ENCODE data around the gene ALPL. TPM values are rescaled to one million over a fixed set of nuclear protein-coding genes. Genes with fewer than 3 reads are reported as not detected.

The ALPL gene
- total and polyA plus RNA-seq, 9 of the 15 experiments (the other 6 are each of a cell fraction or from before 2014, with no cell fraction given), result 0.04 to 0.38 (median 0.18) TPM; not detected in 4

DNA sequence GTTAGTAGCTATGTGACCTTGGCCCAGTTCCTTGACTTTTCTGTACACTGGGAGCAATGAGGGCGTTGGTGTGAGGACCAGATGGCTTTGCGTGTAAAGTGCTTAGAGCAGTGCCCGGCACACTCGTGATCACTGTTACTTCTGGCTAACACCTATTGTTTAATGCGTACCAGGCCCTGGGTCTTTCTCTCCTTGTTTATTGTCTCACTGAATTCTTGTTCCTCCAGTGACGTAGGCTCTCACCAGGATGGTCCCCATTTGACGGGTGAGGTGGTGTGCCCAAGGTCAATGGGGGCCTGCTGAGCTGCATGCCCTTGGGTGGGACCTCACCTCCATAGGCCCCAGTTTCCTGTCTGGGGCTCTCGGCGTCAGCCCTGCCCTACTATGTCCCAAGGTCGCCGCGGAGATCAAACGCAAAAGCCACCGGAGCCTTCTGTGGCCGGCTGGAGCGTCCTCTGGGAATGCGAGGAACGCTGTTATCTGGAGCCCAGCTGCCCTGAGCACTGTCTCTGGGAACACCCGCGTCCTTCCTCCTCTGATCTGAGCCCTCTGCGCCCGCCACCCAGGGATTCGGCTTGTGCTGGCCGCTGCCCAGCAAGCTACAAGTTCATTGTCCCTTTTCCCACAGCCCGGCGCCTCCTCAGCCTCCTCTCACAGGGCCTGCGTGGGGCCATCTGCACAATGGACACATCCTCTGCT is 28.9 kb downstream of the ALPL start (continued):
- TF ChIP-seq, protein P1, sequence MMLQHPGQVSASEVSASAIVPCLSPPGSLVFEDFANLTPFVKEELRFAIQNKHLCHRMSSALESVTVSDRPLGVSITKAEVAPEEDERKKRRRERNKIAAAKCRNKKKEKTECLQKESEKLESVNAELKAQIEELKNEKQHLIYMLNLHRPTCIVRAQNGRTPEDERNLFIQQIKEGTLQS (IDR thresholded peaks at IDR 0.05), result no peak
- TF ChIP-seq, protein P1 (CRISPR knock-in tag; conservative IDR thresholded peaks at IDR 0.05), result no peak
- TF ChIP-seq RBFOX2 (IDR thresholded peaks at IDR 0.05; ENCODE audit: low read depth, low read length), result no peak
- TF ChIP-seq GATA2 (CRISPR knock-in tag; IDR thresholded peaks at IDR 0.05), result no peak
- no peak for TF ChIP-seq PHB2 (IDR thresholded peaks at IDR 0.05; ENCODE audit: low read depth)

DNA sequence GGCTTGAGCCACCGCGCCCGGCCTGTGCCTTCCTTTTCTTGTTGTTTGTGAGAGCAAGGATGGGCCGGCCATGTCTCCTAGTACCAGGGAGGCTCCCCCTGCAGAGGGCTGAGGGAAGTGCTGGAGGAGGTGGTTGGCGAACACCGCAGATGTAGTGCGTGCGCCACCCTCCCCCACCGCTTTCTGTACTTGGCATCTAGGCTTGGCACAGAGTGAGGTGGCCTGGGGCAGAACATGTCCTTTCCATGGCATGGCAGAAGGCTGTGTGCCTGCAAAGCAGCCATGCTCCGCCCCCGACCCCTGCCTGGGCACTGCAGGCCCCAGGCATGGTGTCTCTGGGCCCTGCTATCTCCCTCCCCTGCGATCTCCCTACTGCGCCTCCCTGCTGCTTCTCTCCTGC is 30.7 kb downstream of the ALPL start:
- Histone ChIP-seq H3K4me3 (no peak overlapping the region), H4K20me1 (replicated peaks; ENCODE audit: control insufficient read depth, insufficient read depth, low read length) (peaks cover 15% of the 10 kb centered on the region; the same call in 1 of the 2 replicates), H3K9ac (ENCODE audit: insufficient read depth in 1 of 2, low read depth in 2 of 2, low read length in 2 of 2) (no peak overlapping the region), H2AFZ (ENCODE audit: low read depth, low read length) (no peak overlapping the region), H3K36me3 (ENCODE audit: control insufficient read depth, insufficient read depth, low read length) (no peaks in the 10 kb centered on the region), H3K4me1 (replicated peaks in 1 of 2; ENCODE audit: control insufficient read depth in 2 of 2, insufficient read depth in 2 of 2, low read length in 2 of 2) (peaks cover 0 to 14% of the 10 kb centered on the region in 2 experiments; a peak in 2 of 5 replicates), H3K4me2 (ENCODE audit: insufficient read depth, low read length) (no peak overlapping the region), H3K27ac (ENCODE audit: extremely low read depth, low read depth, low read length) (no peak overlapping the region), H3K27me3 (ENCODE audit: control insufficient read depth in 2 of 2, insufficient read depth in 2 of 2, low read length in 2 of 2) (peaks cover 58 to 77% of the 10 kb centered on the region in 2 experiments), H3K9me1 (ENCODE audit: control insufficient read depth, insufficient read depth, low read length) (no peaks in the 10 kb centered on the region), H3K79me2 (ENCODE audit: control insufficient read depth, insufficient read depth, low read length) (no peaks in the 10 kb centered on the region), H3K9me3 (replicated peaks; ENCODE audit: control insufficient read depth, insufficient read depth, low read depth, low read length) (no peaks in the 10 kb centered on the region)
- ChIA-PET POLR2A (interaction anchor here (1.6 kb wide), 1 partner anchor 13 kb away, joined by 5 read pairs; no protein-coding TSS in a partner anchor), CTCF (ENCODE audit: low intra/inter-chr PET ratio) (no interaction called here)
- in situ Hi-C loops (cut with MboI), result no loop called here
- FAIRE-seq (no peak), DNase-seq (ENCODE audit: extremely low read depth in 1 of 4, low spot score in 3 of 4) (peak in 3 of 4 experiments; percentile 30 to 50 (median 43)), ATAC-seq (peak; percentile 76)
- no TSS peak for BruUV-seq (replicated peaks)
- intact Hi-C loops (cut with micrococcal nuclease), result no loop called here
- 7% methylated on average over 12 of the region's 13 CpGs for WGBS (ENCODE audit: insufficient coverage, low coverage, missing lambda C conversion rate)
- TF ChIP-seq, protein P2, sequence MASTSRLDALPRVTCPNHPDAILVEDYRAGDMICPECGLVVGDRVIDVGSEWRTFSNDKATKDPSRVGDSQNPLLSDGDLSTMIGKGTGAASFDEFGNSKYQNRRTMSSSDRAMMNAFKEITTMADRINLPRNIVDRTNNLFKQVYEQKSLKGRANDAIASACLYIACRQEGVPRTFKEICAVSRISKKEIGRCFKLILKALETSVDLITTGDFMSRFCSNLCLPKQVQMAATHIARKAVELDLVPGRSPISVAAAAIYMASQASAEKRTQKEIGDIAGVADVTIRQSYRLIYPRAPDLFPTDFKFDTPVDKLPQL (IDR thresholded peaks at IDR 0.05; ENCODE audit: extremely low read depth, insufficient read length), result no peak
- TF ChIP-seq ZNF717 (CRISPR knock-in tag; IDR thresholded peaks at IDR 0.05), result no peak
- TF ChIP-seq, protein P3, sequence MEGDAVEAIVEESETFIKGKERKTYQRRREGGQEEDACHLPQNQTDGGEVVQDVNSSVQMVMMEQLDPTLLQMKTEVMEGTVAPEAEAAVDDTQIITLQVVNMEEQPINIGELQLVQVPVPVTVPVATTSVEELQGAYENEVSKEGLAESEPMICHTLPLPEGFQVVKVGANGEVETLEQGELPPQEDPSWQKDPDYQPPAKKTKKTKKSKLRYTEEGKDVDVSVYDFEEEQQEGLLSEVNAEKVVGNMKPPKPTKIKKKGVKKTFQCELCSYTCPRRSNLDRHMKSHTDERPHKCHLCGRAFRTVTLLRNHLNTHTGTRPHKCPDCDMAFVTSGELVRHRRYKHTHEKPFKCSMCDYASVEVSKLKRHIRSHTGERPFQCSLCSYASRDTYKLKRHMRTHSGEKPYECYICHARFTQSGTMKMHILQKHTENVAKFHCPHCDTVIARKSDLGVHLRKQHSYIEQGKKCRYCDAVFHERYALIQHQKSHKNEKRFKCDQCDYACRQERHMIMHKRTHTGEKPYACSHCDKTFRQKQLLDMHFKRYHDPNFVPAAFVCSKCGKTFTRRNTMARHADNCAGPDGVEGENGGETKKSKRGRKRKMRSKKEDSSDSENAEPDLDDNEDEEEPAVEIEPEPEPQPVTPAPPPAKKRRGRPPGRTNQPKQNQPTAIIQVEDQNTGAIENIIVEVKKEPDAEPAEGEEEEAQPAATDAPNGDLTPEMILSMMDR (IDR thresholded peaks at IDR 0.05 in 2 of 3, conservative IDR thresholded peaks at IDR 0.05 in 1 of 3; ENCODE audit: insufficient read depth in 2 of 3, low read depth in 1 of 3, low read length in 3 of 3), result peak; percentile 40 to 59 (median 46); a peak in 5 of 6 replicates
- no peak for TF ChIP-seq SMAD1 (IDR thresholded peaks at IDR 0.05; ENCODE audit: low read depth, low read length, partially characterized antibody)
- no peak for TF ChIP-seq HMG20B (CRISPR knock-in tag; IDR thresholded peaks at IDR 0.05)
- TF ChIP-seq, protein P4, sequence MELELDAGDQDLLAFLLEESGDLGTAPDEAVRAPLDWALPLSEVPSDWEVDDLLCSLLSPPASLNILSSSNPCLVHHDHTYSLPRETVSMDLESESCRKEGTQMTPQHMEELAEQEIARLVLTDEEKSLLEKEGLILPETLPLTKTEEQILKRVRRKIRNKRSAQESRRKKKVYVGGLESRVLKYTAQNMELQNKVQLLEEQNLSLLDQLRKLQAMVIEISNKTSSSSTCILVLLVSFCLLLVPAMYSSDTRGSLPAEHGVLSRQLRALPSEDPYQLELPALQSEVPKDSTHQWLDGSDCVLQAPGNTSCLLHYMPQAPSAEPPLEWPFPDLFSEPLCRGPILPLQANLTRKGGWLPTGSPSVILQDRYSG (tag; conservative IDR thresholded peaks at IDR 0.05; ENCODE audit: low read depth), result no peak
- no peak for TF ChIP-seq ZBTB7A (IDR thresholded peaks at IDR 0.05; ENCODE audit: borderline replicate concordance, control insufficient read depth, low read depth, low read length)
